IPS DF 6.9 (cell line): ENCODE results near the gene KCNQ1.
A peak's percentile ranks its signal among the peaks of the same experiment; 100 is the strongest.

Experiments
- DNase-seq: peaks from one replicate; pipeline ENCODE4 v3.0.0-alpha.2; 2013; ENCODE audit warnings: low read depth, low spot score
- H3K27ac ChIP-seq: one replicate; pipeline ENCODE4 v1.5.1; 2013; ENCODE audit warnings: low read length, control low read depth
- H3K27me3 ChIP-seq: 2 replicates; pipeline ENCODE4 v1.6.1; 2013; ENCODE audit warnings: mild to moderate bottlenecking, low read length; ENCODE audit not compliant: control insufficient read depth, insufficient read depth
- H3K36me3 ChIP-seq: 2 replicates; pipeline ENCODE4 v1.6.1; 2013; ENCODE audit warnings: low read length; ENCODE audit not compliant: control insufficient read depth, insufficient read depth
- H3K4me1 ChIP-seq: 2 replicates; pipeline ENCODE4 v1.6.1; 2013; ENCODE audit warnings: low read length; ENCODE audit not compliant: control insufficient read depth, insufficient read depth
- H3K4me3 ChIP-seq: 2 replicates; pipeline ENCODE4 v1.5.1; 2013; ENCODE audit warnings: mild to moderate bottlenecking, low read length
- H3K9me3 ChIP-seq: 2 replicates; pipeline ENCODE4 v1.6.1; 2013; ENCODE audit warnings: low read length, inconsistent platforms; ENCODE audit not compliant: control insufficient read depth, insufficient read depth
- WGBS: extraction: QIAGEN DNeasy Blood & Tissue Kit; methylation state at CpG from one replicate; pipeline ENCODE4 v1.1.7; 2013; ENCODE audit warnings: mixed read lengths, missing lambda C conversion rate; ENCODE audit not compliant: insufficient read length, insufficient coverage; 5-methylcytosine and 5-hydroxymethylcytosine counted together

The KCNQ1 gene

GRCh38 chr11:2400762-2401435 is 43.9 kb upstream of the KCNQ1 start:
- peaks cover 19% of the 10 kb centered on the region for H3K36me3 ChIP-seq
- H3K9me3 ChIP-seq: no peaks in the 10 kb centered on the region
- WGBS: no CpG with 5 or more reads among the region's 55 CpGs
- peak overlapping the region; percentile 92 for H3K4me3 ChIP-seq
- DNase-seq: no peak
- no peaks in the 10 kb centered on the region for H3K27me3 ChIP-seq
- H3K27ac ChIP-seq: no peak overlapping the region
- no peaks in the 10 kb centered on the region for H3K4me1 ChIP-seq

GRCh38 chr11:2401436-2401984 is 43.3 kb upstream of the KCNQ1 start:
- peak overlapping the region; percentile 92; the same call in 1 of the 2 replicates for H3K4me3 ChIP-seq
- peaks cover 17% of the 10 kb centered on the region for H3K36me3 ChIP-seq
- no peak overlapping the region for H3K27ac ChIP-seq
- WGBS: no CpG with 5 or more reads among the region's 12 CpGs
- no peaks in the 10 kb centered on the region for H3K4me1 ChIP-seq
- DNase-seq: no peak
- H3K27me3 ChIP-seq: no peaks in the 10 kb centered on the region
- no peaks in the 10 kb centered on the region for H3K9me3 ChIP-seq

GRCh38 chr11:2402106-2402505 is 42.7 kb upstream of the KCNQ1 start:
- Histone ChIP-seq H3K36me3 (peaks cover 13% of the 10 kb centered on the region), H3K4me1 (no peaks in the 10 kb centered on the region), H3K27ac (no peak overlapping the region)

GRCh38 chr11:2402890-2403645 is 41.7 kb upstream of the KCNQ1 start:
- no peaks in the 10 kb centered on the region for H3K9me3 ChIP-seq
- H3K36me3 ChIP-seq: peaks cover 12% of the 10 kb centered on the region; the same call in 1 of the 2 replicates
- H3K27ac ChIP-seq: no peak overlapping the region
- no peaks in the 10 kb centered on the region for H3K4me1 ChIP-seq
- WGBS: no CpG with 5 or more reads among the region's 31 CpGs
- no peak overlapping the region for H3K4me3 ChIP-seq
- H3K27me3 ChIP-seq: no peaks in the 10 kb centered on the region
- no peak for DNase-seq

More at GRCh38 chr11:2402106-2402505, 42.7 kb upstream of the KCNQ1 start:
- Histone ChIP-seq H3K9me3 (no peaks in the 10 kb centered on the region), H3K4me3 (no peak overlapping the region), H3K27me3 (no peaks in the 10 kb centered on the region)
- DNase-seq: no peak
- no CpG with 5 or more reads among the region's 13 CpGs for WGBS

- WGBS: no CpG with 5 or more reads among the region's 12 CpGs
- peaks cover 12% of the 10 kb centered on the region; the same call in 1 of the 2 replicates for H3K36me3 ChIP-seq
- DNase-seq: no peak
- H3K4me3 ChIP-seq: no peak overlapping the region
- H3K4me1 ChIP-seq: no peaks in the 10 kb centered on the region
- H3K27me3 ChIP-seq: no peaks in the 10 kb centered on the region
- H3K27ac ChIP-seq: no peak overlapping the region
- H3K9me3 ChIP-seq: no peaks in the 10 kb centered on the region
Measured at GRCh38 chr11:2404735-2405196, 40.0 kb upstream of the KCNQ1 start.

- Histone ChIP-seq H3K27ac (no peak overlapping the region), H3K9me3 (no peaks in the 10 kb centered on the region), H3K4me3 (no peak overlapping the region), H3K36me3 (peaks cover 12% of the 10 kb centered on the region; the same call in 1 of the 2 replicates), H3K27me3 (no peaks in the 10 kb centered on the region), H3K4me1 (no peaks in the 10 kb centered on the region)
- no CpG with 5 or more reads among the region's 14 CpGs for WGBS
- DNase-seq: no peak
Measured at GRCh38 chr11:2406451-2406850, 38.4 kb upstream of the KCNQ1 start.

- Histone ChIP-seq H3K9me3 (no peaks in the 10 kb centered on the region), H3K36me3 (peaks cover 12% of the 10 kb centered on the region; the same call in 1 of the 2 replicates), H3K27me3 (no peaks in the 10 kb centered on the region), H3K27ac (no peak overlapping the region), H3K4me3 (no peak overlapping the region), H3K4me1 (no peaks in the 10 kb centered on the region)
- no CpG with 5 or more reads among the region's 24 CpGs for WGBS
- DNase-seq: no peak
Measured at GRCh38 chr11:2406878-2407410, 37.9 kb upstream of the KCNQ1 start.

- WGBS: no CpG with 5 or more reads among the region's 11 CpGs
- H3K27me3 ChIP-seq: no peaks in the 10 kb centered on the region
- no peak for DNase-seq
Measured at GRCh38 chr11:2408671-2409070, 36.1 kb upstream of the KCNQ1 start.

GRCh38 chr11:2409126-2409525 is 35.7 kb upstream of the KCNQ1 start:
- Histone ChIP-seq H3K4me3 (no peak overlapping the region), H3K36me3 (no peaks in the 10 kb centered on the region), H3K4me1 (no peaks in the 10 kb centered on the region), H3K27me3 (no peaks in the 10 kb centered on the region), H3K9me3 (no peaks in the 10 kb centered on the region), H3K27ac (no peak overlapping the region)
- WGBS: no CpG with 5 or more reads among the region's 16 CpGs
- no peak for DNase-seq

More at GRCh38 chr11:2408671-2409070, 36.1 kb upstream of the KCNQ1 start:
- Histone ChIP-seq H3K9me3 (no peaks in the 10 kb centered on the region), H3K4me3 (no peak overlapping the region), H3K36me3 (peaks cover under 1% of the 10 kb centered on the region; the same call in 1 of the 2 replicates), H3K27ac (no peak overlapping the region), H3K4me1 (no peaks in the 10 kb centered on the region)
